Measurements from ENCODE around the gene MOGAT2.
A peak's percentile ranks its signal among the peaks of the same experiment; 100 is the strongest.

The MOGAT2 gene

GRCh38 chr11:75766443-75767227 is 49.0 kb downstream of the MOGAT2 start:
- TF ChIP-seq, protein P1, sequence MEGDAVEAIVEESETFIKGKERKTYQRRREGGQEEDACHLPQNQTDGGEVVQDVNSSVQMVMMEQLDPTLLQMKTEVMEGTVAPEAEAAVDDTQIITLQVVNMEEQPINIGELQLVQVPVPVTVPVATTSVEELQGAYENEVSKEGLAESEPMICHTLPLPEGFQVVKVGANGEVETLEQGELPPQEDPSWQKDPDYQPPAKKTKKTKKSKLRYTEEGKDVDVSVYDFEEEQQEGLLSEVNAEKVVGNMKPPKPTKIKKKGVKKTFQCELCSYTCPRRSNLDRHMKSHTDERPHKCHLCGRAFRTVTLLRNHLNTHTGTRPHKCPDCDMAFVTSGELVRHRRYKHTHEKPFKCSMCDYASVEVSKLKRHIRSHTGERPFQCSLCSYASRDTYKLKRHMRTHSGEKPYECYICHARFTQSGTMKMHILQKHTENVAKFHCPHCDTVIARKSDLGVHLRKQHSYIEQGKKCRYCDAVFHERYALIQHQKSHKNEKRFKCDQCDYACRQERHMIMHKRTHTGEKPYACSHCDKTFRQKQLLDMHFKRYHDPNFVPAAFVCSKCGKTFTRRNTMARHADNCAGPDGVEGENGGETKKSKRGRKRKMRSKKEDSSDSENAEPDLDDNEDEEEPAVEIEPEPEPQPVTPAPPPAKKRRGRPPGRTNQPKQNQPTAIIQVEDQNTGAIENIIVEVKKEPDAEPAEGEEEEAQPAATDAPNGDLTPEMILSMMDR (IDR thresholded peaks at IDR 0.05; ENCODE audit: low read depth, low read length, missing control alignments), result no peak
- in situ Hi-C loops (cut with HindIII; ENCODE audit: low sequenced_read_pairs), result no loop called here
- no peak overlapping the region for H3K4me3 ChIP-seq (ENCODE audit: low read depth, low read length)
- DNase-seq (ENCODE audit: low read depth), result no peak

DNA sequence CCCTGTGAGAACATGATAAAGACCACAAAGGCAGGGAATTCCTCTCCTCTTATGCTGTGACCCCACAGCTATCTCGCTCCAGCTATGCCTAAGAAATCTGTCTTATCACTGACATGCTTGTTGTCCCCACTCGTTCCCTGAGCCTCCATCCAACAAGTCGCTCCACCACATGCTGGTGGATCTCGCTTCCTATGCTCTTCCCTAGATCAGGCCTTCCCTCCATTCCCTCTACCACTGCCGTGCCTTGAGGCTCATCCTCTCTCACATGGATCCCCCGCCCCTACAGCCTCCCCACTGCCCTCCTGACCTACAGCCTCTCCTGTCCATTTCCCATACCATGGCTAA is 49.6 kb downstream of the MOGAT2 start:
- H3K4me3 ChIP-seq (ENCODE audit: low read depth, low read length), result no peak overlapping the region
- TF ChIP-seq, protein P1 (IDR thresholded peaks at IDR 0.05; ENCODE audit: low read depth, low read length, missing control alignments), result no peak
- DNase-seq (ENCODE audit: low read depth), result no peak
- in situ Hi-C loops (cut with HindIII; ENCODE audit: low sequenced_read_pairs), result no loop called here

- no peak overlapping the region for H3K4me3 ChIP-seq (ENCODE audit: low read depth, low read length)
- TF ChIP-seq, protein P1 (IDR thresholded peaks at IDR 0.05; ENCODE audit: low read depth, low read length, missing control alignments), result no peak
- in situ Hi-C loops (cut with HindIII; ENCODE audit: low sequenced_read_pairs), result no loop called here
- no peak for DNase-seq (ENCODE audit: low read depth)
Measured at GRCh38 chr11:75767793-75768111, 50.1 kb downstream of the MOGAT2 start.

- in situ Hi-C loops (cut with HindIII; ENCODE audit: low sequenced_read_pairs), result no loop called here
- H3K4me3 ChIP-seq (ENCODE audit: low read depth, low read length), result peak within 1 kb of the TSS; percentile 38
Measured at GRCh38 chr11:75768112-75768908, 50.7 kb downstream of the MOGAT2 start, which contains the start of gene DGAT2. DGAT2 (plus strand) TSS chr11:75768778; CDS start chr11:75768992, 214 bp downstream.

GRCh38 chr11:75768909-75769771 is 51.5 kb downstream of the MOGAT2 start:
- in situ Hi-C loops (cut with HindIII; ENCODE audit: low sequenced_read_pairs), result no loop called here
- TF ChIP-seq, protein P1 (IDR thresholded peaks at IDR 0.05; ENCODE audit: low read depth, low read length, missing control alignments), result no peak
- peak overlapping the region; percentile 38 for H3K4me3 ChIP-seq (ENCODE audit: low read depth, low read length)
- no peak for DNase-seq (ENCODE audit: low read depth)

More at GRCh38 chr11:75768112-75768908, 50.7 kb downstream of the MOGAT2 start, which contains the start of gene DGAT2:
- no peak for DNase-seq (ENCODE audit: low read depth)
- TF ChIP-seq, protein P1 (IDR thresholded peaks at IDR 0.05; ENCODE audit: low read depth, low read length, missing control alignments), result no peak

- TF ChIP-seq, protein P1 (IDR thresholded peaks at IDR 0.05; ENCODE audit: low read depth, low read length, missing control alignments), result no peak
- no peak overlapping the region for H3K4me3 ChIP-seq (ENCODE audit: low read depth, low read length)
- no peak for DNase-seq (ENCODE audit: low read depth)
- in situ Hi-C loops (cut with HindIII; ENCODE audit: low sequenced_read_pairs), result no loop called here
Measured at GRCh38 chr11:75770102-75770501, 52.5 kb downstream of the MOGAT2 start.

Measured in astrocyte of the cerebellum (primary cell).